ENCODE data around the gene RAP1GAP.
"Not testable (repeated sequence)": the region's sequence is repeated elsewhere in the genome, so short reads cannot be mapped to it uniquely, and the experiment has no call there.

The RAP1GAP gene

DNA sequence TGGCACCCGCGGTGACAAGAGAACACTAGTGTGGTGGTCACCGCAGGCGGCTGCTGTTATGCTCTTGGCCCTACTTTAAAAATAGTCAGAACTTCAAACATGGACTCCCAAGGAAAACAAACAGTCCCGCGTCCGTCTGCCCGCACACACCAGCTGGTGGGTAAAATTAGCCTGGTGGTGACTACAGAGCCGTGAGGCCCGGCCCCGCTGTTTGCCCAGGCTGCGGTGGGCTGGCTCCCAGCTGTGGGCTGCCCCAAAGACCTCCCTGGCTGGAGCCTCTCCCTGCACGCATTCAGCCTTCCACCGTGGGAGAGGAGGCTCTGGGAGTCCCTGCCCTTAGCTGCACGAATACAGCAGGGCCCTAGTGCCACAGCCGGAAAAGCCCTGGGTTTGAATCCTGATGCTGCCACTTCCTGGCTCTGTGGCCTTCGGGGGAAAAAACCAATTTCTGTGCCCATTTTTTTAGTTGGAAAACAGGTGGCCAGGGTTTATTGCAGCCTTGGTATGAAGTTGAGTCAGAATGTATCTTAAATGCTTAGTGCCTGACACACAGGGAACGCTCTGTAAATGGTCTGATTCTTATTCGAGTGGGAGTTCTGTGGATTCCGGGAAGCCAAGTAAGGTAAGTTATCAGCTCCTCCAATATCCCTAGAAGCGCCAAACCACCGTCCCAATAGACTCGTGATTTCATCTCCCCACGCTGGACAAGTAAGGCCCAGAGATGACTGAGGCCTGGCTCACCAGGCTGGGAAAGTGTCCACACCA, 101.7 kb downstream of the RAP1GAP start:
- DNase-seq = no peak

DNA sequence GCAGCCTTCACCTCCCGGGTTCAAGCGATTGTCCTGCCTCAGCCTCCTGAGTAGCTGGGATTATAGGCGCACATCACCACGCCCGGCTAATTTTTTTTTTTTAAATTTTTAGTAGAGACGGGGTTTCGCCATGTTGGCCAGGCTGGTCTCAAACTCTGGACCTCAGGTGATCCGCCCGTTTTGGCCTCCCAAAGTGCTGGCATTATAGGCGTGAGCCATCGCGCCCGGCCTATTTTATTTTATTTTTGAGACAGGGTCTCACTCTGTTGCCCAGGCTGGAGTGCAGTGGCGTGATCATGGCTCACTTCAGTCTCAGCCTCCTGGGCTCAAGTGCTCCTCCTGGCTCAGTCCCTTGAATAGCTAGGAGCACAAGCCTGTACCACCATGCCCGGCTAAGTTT, 102.8 kb downstream of the RAP1GAP start:
- DNase-seq = not testable (repeated sequence)

DNA sequence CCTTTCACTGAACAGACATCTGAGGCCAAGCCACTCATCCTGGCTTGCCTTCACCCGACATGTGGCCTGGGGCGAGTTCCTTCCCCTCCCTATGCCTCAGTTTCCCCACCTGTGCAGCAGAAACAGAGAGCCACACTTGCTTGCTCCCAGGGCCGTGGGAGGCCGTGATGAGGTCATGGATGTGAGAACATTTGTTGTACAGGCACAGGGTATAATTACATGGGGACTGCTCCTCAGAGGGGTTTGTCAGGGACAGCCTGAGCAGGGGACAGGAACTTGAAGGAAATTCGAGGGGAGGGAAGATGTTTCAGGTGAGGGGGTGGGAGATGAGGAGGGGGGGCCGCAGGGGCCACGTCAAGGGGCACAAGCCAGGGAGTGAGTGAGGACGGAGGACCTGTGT, 103.9 kb downstream of the RAP1GAP start:
- DNase-seq = no peak

DNA sequence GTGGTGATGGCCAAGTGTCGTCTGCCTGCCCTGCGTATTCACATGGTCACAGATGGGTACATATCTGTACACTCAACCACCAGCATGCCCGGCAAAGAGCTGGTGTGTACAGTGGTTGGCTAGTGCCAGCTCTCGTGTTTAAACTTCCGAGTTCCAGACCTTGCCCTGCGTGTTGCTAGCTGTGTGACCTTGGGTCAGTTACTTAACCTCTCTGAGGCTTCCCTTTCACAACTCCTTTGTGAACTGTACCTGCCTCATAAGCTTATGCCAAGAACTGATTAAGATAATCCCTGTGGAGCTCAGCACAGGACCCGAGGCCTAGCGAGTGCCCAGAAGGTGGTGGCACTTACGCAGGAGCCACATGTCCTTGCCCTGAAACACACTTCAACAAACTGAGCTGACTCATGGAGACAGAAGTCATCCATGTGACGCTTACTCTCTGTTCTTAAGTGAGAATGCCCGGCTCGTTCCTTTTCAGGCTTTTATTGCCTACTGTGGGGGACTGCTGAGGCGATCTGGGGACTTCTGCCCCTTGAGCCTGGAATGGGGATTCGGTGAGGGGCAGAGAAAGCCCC, 104.5 kb downstream of the RAP1GAP start:
- no peak for DNase-seq

DNA sequence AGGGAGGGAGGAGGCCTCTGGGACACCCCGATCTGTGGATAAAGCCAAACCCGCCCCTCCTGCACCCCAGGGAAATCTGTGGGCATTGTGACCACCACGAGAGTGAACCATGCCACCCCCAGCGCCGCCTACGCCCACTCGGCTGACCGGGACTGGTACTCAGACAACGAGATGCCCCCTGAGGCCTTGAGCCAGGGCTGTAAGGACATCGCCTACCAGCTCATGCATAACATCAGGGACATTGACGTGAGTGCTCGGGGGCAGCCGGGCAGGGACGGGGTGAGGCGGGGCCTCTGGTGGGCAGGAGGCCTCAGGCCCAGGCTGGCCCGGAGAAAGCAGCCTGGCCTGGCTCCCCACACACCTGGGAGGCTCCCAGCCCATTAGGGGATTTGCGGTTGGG, 105.2 kb downstream of the RAP1GAP start:
- no peak for DNase-seq

DNA sequence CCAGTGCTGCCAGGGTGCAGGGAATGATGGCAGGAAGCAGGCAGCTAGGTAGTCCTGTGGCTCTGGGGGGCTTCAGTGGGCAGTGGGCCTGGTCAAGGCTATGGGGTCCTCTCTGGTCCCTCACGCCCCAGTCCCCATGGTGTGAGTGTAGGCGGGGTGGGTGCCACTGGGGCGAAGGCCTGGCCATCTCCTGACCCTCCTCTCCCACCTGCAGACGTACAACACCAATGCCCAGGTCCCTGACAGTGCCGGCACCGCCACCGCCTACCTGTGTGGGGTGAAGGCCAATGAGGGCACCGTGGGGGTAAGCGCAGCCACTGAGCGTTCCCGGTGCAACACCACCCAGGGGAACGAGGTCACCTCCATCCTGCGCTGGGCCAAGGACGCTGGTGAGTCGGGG, 106.3 kb downstream of the RAP1GAP start:
- DNase-seq = no peak

DNA sequence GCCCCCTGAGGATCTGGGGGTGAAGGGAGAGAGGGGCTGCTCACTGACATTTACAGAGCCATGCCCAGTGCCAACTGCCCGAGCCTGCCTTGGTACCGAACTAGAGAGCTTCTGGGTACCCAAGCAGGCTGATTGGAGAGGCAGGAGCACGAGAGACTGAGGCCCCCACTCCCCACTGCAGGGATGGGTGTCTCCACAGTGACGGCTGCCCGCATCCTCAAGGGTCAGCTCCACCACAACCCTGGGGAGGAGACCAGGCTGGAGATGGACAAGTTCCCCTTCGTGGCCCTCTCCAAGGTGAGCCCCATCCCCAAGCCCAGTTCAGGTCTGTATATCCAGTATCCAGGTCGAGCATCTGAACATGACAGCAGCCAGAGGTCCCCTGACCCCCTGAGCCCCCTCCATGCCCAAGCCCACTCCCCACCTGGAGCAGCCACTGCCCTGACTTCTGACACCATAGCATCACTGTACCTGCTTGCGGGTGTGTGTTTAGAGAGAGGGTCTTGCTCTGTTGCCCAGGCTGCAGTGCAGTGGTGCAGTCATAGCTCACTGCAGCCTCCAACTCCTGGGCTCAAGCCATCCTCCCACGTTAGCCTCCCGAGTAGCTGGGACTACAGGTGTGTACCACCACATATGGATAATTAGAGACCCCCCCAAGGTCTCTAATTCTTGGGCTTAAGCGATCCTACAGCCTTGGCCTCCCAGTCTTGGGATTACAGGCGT, 108.1 kb downstream of the RAP1GAP start:
- DNase-seq = no peak

- no peak for DNase-seq
Measured at GRCh38 chr1:21559788-21560567, 109.2 kb downstream of the RAP1GAP start.

DNA sequence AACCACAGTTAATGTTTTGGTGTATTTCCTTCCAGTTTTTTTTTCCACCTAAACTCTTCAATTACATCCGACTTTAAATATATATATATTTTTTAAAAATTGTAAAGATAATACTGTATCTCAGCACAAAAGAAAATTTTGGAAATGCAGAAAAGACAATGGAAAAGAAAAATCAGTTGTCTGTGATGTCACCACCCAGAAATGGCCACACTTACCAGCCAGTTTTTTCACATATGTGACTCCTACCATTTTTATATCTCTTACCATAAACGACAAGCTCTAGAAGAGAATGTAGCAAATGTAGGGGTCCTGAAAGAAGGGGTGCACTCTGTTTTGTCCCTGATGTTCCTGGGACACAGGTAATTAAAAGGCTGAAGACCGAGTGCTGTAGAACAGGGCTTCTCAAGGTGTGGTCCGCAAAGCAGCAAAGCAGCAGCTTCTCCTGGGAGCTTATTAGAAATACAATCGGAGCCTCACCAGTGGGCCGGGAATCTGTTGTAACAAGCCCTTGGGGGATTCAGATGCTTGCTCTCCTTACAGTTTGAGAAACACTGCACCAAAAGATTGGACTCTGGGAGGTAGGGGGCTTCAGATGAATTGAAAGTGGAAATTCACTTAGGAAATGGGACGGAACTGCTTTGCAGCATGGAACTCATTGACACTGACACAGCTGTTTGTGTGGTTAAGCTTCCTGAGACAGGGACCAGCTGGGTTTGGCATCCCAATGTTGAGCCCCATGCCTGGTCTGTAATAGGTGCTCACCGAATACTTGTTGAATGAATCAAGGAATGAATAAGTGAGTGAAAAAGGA, 115.8 kb downstream of the RAP1GAP start:
- no peak for DNase-seq

DNA sequence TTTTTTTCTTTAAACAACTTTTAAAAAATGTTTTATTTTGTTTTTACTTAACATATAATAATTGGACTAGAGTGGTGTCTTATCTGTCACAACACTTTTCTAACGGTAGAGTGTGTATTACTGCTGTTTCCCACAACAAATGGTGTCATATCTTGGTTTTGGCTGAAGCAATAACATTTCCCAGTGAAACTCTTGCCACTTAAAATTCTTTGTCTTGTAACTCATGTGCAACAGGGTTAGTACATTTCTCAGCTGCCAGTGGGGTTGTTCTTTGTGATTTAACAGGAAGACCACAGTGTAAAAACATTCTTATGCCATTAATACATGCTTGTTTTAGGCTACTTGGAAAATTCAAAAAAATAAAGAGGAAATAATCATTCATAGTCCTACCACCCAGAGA, 116.4 kb downstream of the RAP1GAP start:
- DNase-seq = peak; percentile 40 to 41

GRCh38 chr1:21550866-21551475, 118.2 kb downstream of the RAP1GAP start:
- no peak for DNase-seq

GRCh38 chr1:21550097-21550496, 119.1 kb downstream of the RAP1GAP start:
- DNase-seq = no peak

GRCh38 chr1:21547876-21548275, 121.3 kb downstream of the RAP1GAP start:
- no peak for DNase-seq
